Endothelial cell of hepatic sinusoid (primary cell): ENCODE measurements around the gene CCBE1.

Experiments
- in situ Hi-C: cut with HindIII; loops from 2 replicates; pipeline ENCODE4 v1.10.0; 2017; ENCODE audit warnings: low sequenced_read_pairs

CCBE1 gene

DNA sequence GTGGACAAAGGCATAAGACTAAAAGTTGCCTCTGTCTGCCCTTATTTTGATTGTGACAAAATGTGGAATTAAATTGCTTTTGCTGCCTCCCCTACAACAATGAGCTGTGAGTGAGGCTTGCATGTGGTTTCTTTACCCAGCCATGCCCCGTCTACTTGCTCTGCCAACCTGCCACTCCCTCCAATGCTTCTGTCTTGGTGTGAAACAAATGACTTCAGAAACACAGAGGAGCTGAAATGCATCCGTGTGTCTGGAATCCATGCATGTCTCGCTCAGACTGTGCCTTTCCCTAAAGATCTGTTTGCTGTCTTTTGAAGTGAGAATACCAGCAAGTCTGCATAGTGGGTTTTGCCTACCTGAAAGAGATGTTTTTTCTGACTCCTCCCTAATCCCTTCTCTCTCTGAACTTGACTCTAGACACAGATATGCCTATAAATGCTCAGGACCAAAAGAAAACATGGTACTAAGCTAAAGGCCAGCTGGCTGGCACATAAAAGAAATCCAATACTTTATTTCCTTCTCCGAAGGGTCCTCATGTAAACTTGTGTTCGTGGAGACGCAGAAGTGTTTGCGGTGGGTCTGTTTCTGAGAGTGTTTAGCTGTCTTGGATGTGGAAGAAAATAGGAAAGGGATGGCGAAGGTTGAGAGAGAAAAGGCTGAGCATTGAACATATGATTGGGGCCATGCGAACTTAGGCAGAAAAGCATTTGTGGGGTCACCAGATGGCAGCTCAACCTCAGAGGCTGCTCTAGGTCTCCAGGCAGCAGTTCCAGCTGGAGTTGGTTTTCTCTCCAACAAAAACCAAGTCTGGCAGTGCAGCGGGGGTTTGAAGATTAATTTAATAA, 120.5 kb downstream of the CCBE1 start:
- in situ Hi-C loops: no loop called here

DNA sequence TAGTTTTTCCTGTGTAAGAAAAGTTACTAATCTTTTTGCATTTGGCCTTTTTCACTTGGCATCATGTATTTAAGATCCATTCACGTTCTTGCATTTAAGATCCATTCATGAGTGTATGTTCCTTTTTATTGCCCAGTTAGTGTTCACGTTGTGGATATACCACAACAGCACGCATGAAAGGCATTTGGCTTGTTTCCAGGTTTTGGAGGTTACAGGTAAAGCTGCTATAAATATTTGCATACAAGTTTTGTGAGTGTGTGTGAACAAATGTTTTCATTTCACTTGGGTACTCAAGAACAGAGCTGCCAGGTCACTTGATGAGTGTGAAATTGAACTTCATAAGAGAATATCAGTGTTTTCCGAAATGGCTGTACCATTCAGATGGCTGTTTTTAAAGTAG, 121.2 kb downstream of the CCBE1 start:
- in situ Hi-C loops: no loop called here

DNA sequence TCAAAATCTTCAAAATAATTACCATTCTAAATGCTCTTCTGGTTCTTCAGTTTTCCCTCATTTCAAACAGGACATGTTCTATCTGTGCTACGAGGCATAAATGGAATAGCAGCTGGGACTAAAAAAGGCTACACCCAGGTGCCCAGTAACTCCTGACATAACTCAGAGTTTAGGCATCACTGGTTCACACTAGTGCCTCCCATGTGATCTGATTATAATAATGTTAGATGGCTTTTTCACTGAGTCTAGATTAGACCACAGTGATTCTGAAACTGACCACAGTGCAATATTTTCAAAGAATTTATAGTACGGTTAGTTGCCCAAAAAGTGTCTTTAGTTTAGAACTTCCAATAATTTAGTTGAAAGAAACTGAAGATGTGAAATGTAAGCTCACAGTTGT, 123.3 kb downstream of the CCBE1 start:
- in situ Hi-C loops: no loop called here

DNA sequence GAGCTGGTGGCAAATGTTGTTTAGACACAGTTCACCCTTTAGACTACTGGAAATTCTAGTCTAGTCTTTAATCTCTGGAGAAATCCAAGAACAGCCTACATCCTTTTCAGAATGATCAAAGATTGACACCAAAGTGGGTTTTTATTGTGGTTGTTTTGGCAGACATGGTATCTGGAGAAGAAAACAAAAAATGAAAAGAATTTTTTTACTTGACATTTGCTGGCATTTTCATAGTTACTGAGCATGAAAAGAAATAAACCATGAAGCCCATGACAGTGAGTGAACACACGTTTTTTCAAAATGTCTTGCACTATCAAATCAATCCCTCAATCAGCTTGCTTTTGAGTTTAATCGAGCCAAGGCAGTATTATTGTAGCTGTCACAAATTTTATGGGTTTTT, 125.3 kb downstream of the CCBE1 start:
- in situ Hi-C loops: no loop called here

DNA sequence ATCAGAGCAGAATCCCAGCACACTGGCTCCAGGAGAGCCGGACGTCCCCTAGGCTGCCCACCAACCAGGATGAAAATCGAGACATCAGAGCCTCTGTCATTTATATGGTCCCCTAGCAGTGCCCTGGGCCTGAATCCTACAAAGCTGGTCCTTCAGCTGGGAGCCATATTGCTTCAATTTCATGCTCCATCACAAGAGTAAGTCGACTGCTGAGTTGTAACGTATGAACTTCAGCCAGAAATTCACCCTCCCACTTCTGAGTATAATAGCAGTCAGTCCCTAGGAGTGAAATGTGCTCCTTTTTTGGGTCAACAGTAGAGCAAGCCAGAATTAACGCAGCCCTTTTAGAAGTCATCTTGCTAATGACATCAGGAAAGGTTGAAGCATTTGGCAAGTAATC, 126.4 kb downstream of the CCBE1 start:
- in situ Hi-C loops: no loop called here

DNA sequence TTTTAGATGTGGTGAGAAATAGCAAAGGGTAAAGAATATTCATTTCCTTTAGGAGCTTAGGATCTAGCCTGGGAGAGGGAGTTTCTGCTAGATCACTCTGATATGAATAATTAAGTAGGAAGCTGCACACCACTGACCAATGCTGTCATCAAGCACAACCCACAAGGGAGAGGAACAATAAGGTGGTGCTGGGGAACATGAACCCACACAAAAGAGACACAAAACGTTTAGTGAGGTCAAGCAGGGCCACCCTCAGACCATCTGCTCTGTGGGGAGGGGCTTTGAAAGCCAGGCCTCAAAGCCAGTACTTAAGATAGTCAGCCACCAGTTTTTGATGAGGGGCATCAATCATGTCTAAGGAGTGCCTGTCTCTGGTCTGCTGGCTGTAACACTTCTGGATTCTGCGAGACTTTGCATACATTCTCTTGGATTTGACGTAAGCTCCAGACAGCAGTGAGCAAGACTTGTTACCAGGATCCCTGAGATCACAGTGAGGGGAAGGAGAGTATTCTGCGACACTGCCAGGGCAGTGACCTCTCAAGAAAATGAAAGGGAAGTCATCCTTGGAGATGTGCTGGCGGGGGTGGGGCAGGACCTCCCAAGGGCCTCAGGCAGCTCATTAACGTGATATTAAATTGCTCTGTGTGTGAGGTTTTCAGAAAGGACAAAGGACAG, 127.0 kb downstream of the CCBE1 start:
- in situ Hi-C loops: no loop called here

DNA sequence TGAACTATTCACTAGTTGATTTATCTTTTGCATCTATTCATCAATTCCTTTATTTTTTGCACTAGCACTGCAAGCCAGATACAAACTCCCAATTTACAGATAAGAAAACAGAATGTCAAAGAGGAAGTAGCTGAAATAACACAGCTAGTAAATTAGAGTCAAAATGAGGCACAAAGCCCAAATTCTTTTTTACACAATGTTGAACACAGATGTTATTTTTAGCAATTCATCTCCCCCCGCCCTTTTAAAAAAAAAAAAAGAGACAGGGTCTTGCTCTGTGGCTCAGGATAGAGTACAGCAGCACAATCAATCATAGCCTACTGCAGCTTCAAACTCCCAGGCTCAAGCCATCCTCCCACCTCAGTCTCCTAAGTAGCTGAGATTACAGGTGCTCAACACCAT, 127.8 kb downstream of the CCBE1 start:
- in situ Hi-C loops: no loop called here

DNA sequence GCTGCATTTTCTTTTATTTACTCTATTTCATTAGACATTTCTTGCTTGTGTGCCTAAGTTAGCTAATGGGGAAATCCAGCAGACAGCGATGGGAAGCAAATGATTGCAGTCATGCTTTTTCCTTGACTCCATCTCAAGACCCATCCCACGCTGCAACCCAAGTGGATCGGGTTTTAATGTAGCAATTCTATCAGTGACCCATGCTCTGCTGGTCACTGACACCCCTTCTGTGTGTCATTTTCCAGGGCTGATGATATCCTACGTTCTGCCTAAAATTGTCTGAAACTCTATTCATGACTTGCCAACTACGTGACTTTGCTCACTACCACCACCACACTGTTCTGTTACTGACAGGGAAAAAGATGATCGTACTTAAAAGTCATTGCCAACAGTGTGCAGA, 129.8 kb downstream of the CCBE1 start:
- in situ Hi-C loops: no loop called here

DNA sequence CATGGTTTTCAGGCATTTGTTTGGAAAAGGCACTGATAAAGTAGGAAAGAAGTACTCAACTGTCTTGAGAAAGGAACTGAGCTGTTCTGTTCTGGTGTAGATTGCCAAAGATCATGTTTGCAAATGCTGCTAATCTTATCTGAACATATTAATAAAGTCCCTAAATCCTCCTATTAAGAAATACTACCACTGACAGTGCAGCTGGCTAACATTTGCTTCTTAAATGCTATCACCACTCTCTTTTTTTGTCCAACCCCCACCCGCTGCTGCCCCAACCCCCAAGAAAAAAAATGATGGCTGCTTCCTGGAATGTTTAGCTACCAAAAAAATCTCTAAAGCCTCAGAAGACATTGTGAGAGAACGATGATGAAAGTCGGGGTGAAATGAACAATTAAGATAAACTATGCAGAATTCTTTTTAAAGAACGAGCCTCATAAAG, 130.7 kb downstream of the CCBE1 start:
- in situ Hi-C loops: no loop called here

DNA sequence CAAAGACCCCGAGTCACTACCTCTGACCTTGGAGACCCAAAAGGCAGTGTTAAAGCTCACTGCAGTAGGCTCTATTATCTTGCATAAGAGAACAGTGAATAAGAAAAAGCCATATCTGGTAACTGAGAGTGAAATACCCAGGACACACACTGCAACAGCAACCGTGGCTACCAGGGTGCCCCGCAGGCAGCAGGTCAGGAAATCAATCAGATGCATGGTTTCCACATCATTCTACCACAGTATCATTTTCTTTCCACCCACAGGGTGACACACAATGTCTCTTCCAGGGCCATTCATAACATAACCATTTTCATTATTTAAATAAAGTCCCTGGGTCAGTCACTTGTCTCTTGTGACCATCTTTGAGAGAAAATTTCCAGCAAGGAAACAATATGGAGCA, 131.3 kb downstream of the CCBE1 start:
- in situ Hi-C loops: no loop called here

DNA sequence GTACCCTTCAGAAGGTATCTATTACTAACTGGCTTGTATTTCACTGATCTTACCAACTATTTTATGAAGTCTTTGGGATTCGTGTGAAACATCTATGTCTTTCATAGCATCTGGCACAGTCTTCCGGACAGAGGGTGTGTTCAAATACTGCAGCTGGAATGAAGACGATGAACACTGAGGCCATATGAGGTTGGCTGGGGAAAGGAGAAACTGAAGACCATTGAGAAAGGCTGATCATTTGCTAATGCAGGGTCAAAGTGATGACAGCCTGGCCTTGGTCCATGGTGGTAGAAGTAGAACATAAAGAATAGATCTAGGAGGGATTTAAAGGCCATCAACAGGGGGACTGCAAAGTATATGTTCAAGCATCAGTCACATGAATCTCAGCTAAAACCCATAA, 132.7 kb downstream of the CCBE1 start:
- in situ Hi-C loops: no loop called here

DNA sequence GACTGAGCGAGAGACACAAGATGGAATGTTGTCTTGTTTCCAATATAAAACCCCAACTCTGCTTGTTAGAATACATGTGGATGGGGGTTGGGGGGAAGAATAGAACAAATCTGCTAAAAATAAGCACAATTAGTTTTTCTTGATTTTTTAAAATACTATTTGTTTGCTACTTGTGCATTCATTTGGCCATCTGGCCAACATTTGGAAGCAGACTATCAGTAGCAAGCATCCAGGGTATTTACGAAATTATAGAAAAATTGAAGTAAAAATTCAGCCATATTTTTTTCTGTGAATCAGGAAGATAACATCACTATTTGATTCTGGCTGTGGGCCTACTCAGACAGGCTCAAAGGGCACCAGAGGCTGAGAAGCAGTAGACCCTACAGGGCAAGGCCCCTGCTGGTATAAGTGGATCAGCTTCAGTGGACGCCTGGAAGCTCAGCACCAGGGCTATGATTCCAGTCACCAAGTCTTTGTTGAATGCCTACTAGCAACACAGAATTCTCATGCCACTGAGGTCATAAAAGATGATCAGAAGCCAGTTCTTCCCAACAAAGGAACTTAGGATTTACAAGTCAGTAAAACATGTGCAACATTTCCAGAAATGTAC, 133.9 kb downstream of the CCBE1 start:
- in situ Hi-C loops: no loop called here

DNA sequence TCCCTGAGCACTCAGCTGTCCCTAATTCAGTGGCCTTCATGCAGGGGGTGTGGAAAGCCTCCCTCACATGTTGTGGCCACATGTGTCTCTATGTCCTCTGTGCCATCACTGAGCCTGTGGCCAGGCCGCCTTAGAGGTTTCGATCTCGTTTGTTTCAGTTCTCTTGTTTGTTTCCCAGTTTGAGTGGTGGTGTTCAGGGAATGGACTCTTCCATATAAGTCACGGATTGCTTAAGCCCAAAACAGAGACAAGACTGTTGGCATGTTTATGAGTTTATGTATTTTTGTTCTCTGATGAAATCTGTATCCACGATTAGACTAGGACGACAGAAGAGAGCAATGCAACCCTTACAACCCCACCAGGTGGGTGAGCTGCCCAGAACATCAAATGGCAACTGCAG, 134.5 kb downstream of the CCBE1 start:
- in situ Hi-C loops: no loop called here

DNA sequence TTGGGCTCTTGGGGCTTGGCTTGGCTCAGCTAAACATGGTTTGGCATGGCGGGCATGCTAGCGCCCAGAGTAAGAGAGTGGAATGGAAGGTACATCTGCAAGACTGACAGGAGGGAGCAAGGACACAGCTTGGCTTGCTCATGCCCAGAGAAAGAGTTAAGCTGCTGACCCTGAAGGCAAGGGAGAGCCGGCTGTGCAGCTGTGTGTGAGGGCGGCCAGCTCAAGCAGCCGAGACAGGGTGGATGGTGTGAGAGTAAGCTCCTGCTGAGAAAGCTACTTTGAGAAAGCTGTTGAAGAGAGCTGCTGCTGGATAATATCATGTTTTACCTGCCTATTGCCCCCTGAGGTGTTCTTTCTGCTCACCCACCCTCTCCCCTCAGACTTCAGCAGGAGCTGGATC, 135.6 kb downstream of the CCBE1 start:
- in situ Hi-C loops: no loop called here

DNA sequence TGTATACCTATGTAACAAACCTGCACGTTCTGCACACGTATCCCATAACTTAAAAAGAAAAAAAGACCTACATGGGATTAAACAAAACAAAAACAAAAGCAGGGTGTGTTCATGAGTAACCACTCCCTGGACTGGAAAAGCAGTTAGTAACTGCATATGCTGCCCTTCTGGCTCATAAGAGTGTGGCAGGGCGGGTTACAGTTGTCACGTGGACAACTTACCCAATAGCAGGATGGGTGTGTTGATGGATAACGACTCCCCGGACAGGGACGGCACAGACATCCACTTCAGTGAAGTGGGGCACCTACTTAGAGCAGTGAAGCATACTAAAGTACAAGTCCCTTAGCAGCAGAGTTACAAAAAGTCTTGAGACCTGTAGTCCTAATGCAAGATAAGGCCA, 136.7 kb downstream of the CCBE1 start:
- in situ Hi-C loops: no loop called here

DNA sequence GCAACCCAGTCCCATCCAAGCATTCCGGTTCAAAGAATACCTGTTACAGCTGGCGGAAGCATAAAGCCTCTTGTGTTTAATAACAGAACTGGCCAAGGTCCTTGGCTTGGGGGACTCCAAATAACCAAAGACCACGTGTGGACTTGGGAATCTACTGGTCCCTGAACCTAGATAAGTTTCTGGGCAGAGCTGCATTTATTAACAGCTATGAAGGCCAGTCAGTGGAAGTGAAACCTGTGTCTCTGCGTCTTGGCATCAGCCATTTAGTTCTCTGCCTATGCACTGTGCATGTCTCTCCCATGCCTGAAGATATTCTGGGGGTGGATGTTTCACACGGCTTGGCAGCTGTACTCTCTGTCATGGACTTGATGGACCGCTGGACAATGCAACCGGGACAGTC, 137.7 kb downstream of the CCBE1 start:
- in situ Hi-C loops: no loop called here

DNA sequence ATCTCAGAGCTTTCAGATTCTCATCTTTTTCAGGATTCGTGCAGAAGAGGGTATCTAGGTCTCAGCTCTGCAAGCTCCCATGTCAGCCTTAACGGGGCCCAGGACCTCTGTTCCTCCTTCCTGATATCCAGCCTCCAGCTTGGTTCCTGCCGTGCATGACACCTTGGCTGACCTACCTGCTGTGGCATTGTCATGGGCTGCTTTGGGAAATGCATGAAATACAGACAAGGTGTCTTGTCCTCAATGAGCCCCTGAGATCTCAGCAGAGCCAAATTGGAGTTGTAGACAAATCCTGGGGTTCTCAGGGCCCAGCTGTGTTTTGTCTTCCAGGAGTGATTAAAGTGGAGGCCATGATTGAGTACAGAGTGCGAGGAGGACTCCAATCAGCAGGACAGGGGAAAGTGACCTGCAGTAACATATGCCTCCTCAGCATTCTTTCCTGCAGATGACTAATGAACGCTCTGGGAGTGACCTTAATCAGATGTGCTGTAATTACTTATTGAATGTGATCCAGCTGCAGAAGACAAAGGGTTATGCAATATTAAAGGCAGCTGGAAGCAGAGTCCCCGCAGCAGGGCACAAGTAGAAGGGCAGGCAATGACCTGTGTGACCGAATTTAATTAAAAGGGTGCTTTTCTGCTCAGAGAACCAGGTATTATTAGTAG, 141.1 kb downstream of the CCBE1 start:
- in situ Hi-C loops: no loop called here

DNA sequence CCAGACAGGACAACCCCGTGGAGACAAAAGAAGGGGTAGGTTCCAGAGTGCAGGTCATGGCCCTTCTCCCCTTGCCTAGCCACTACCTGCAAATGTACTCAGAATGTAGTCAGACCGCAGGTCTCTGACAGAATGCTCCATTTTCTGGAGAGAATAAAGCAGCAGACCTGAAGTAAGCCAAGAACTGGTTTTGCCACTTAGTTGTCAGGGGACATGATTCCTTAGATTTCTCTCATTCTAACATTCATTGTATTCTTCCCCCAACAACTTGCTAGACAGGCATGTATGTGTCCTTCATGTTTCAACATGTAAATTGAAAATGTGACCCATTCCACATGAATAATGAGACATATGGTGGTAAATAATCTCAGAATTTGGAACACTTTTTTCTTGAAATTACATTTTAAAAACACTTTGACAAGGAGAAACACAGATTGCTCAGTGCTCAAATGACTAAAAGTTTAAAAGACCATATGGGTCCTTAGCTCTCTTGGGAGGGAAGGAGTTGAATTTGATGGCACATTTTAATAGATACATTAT, 142.4 kb downstream of the CCBE1 start:
- in situ Hi-C loops: no loop called here

DNA sequence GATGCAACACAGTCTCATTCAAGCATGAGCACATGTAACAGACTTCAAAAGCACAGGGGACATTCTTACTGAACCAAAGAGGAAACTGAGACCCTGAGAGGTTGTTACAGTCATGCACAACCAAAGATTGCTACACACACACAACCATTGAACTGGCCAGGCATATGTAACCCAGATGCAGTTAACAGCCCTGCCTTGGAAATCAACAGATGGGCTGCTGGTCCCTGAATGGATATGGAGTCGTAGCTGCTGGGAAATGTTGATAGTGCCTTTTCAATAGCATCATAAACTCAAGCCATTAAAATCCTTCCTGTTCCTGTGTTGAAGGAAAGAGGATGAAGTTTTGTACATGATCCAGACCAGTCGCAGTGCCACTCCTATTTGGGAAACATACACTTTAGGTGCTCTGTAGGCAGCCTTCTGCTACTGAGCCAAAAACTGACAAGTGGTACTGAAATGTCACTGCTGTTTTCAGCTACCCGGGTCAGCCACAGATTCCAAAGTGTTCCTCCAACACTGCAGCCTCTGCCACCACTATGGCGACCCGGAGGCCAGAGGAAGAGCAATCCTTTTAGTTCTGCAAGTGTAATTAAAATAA, 143.9 kb downstream of the CCBE1 start:
- in situ Hi-C loops: no loop called here

DNA sequence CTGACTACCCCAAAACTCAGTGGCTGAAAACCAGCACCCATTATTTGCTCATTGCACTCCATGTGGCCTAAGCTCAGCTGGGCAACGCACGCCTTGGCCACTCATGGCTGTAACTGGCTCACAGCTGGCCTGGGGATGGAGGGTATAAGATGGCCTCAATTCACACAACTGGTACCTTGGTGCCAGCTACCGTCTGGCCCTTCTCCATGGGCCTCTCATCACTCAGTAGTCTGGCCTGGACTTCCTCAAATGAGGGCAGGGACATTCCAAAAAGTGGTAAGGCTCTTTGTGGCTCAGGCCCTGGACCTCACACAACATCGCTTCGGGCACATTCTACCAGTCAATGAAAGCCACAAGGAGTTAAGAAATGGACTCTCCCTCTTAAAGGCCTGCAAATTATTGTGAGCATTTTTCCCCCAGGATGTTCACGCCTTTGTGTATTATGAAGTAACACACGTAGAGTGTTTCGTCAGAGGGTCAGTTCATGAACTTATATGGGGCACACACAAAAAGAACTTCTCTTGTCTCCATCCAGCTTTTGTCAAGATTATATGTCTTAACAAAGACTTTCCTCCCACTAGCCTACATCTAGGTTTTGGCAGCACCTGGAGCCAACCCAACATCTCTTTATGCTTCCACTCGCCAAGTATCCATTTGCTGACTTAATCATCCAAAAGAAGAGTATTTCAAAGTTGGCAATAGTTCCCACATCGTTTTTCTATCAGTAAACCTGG, 145.2 kb downstream of the CCBE1 start:
- in situ Hi-C loops: no loop called here
